ENCODE data around the gene HECTD2.

- TF ChIP-seq CTCF (IDR thresholded peaks at IDR 0.05): no peak
- TF ChIP-seq POLR2AphosphoS5 (IDR thresholded peaks at IDR 0.05): no peak
- no peak for TF ChIP-seq EP300 (IDR thresholded peaks at IDR 0.05)
- TF ChIP-seq POLR2A (IDR thresholded peaks at IDR 0.05): no peak
Observed at GRCh38 chr10:91540733-91541132, 130.6 kb downstream of the HECTD2 start.
